ENCODE data around the gene OXA1L.
"Not testable (repeated sequence)": the region's sequence is repeated elsewhere in the genome, so short reads cannot be mapped to it uniquely, and the experiment has no call there.

The OXA1L gene

GRCh38 chr14:22753586-22753985, 12.9 kb upstream of the OXA1L start:
- Histone ChIP-seq H3K4me1 (ENCODE audit: low read length) (peaks cover 15% of the 10 kb centered on the region; the same call in 1 of the 2 replicates), H3K79me2 (ENCODE audit: low read length) (no peaks in the 10 kb centered on the region), H2AFZ (ENCODE audit: low read length) (no peak overlapping the region), H3F3A (ENCODE audit: insufficient read depth, low read length) (0 out of 2 replicates have a peak, but pooled peaks cover 5% of the 10 kb centered on the region), H3K36me3 (replicated peaks; ENCODE audit: insufficient read depth, low read length) (no peaks in the 10 kb centered on the region), H3K9ac (ENCODE audit: low read length) (no peak overlapping the region), H3K27ac (ENCODE audit: low read length) (no peak overlapping the region; the same call in 1 of the 2 replicates), H3K9me2 (replicated peaks; ENCODE audit: insufficient read depth, low read length) (no peaks in the 10 kb centered on the region), H3K27me3 (replicated peaks; ENCODE audit: insufficient read depth, low read length) (no peaks in the 10 kb centered on the region), H3K4me3 (ENCODE audit: low read length) (no peak overlapping the region), H3K9me3 (replicated peaks; ENCODE audit: insufficient read depth, low read length) (no peaks in the 10 kb centered on the region), H3K4me2 (ENCODE audit: low read depth, low read length) (peak overlapping the region; percentile 24; the same call in 1 of the 2 replicates), H4K20me1 (ENCODE audit: insufficient read depth, low read length) (no peaks in the 10 kb centered on the region)
- TF ChIP-seq EZH2phosphoT487 (IDR thresholded peaks at IDR 0.05; ENCODE audit: low read length) (no peak), CTCF (IDR thresholded peaks at IDR 0.05; ENCODE audit: low read length) (no peak), EZH2 (optimal IDR thresholded peaks at IDR 0.05; ENCODE audit: low read depth, low read length) (no peak)
- DNase-seq: peak; percentile 18

DNA sequence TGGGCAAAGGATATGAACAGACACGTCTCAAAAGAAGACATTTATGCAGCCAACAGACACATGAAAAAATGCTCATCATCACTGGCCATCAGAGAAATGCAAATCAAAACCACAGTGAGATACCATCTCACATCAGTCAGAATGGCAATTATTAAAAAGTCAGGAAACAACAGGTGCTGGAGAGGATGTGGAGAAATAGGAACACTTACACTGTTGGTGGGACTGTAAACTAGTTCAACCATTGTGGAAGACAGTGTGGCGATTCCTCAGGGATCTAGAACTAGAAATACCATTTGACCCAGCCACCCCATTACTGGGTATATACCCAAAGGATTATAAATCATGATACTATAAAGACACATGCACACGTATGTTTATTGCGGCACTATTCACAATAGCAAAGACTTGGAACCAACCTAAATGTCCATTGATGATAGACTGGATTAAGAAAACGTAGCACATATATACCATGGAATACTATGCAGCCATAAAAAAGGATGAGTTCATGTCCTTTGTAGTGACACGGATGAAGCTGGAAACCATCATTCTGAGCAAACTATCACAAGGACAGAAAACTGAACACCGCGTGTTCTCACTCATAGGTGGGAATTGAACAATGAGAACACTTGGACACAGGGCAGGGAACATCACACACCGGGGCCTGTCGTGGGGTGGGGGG, 8.4 kb upstream of the OXA1L start:
- not testable (repeated sequence) for H3K9me3 ChIP-seq (replicated peaks; ENCODE audit: insufficient read depth, low read length); H3K4me1 ChIP-seq (ENCODE audit: low read length); H3F3A ChIP-seq (ENCODE audit: insufficient read depth, low read length); H3K4me2 ChIP-seq (ENCODE audit: low read depth, low read length); DNase-seq; H3K79me2 ChIP-seq (ENCODE audit: low read length); H4K20me1 ChIP-seq (ENCODE audit: insufficient read depth, low read length); H3K27ac ChIP-seq (ENCODE audit: low read length); H3K4me3 ChIP-seq (ENCODE audit: low read length); H3K9ac ChIP-seq (ENCODE audit: low read length); H3K9me2 ChIP-seq (replicated peaks; ENCODE audit: insufficient read depth, low read length); H3K27me3 ChIP-seq (replicated peaks; ENCODE audit: insufficient read depth, low read length); H2AFZ ChIP-seq (ENCODE audit: low read length); H3K36me3 ChIP-seq (replicated peaks; ENCODE audit: insufficient read depth, low read length)

- no peak overlapping the region for H3K4me3 ChIP-seq (ENCODE audit: low read length)
- no peaks in the 10 kb centered on the region for H3K9me2 ChIP-seq (replicated peaks; ENCODE audit: insufficient read depth, low read length)
- H3K4me2 ChIP-seq (ENCODE audit: low read depth, low read length): no peak overlapping the region
- H3K79me2 ChIP-seq (ENCODE audit: low read length): peaks cover 3% of the 10 kb centered on the region
- H3K27ac ChIP-seq (ENCODE audit: low read length): no peak overlapping the region
- no peaks in the 10 kb centered on the region for H3K4me1 ChIP-seq (ENCODE audit: low read length)
- no peak overlapping the region for H3K9ac ChIP-seq (ENCODE audit: low read length)
- H3F3A ChIP-seq (ENCODE audit: insufficient read depth, low read length): no peaks in the 10 kb centered on the region
- TF ChIP-seq EZH2 (optimal IDR thresholded peaks at IDR 0.05; ENCODE audit: low read depth, low read length): no peak
- no peaks in the 10 kb centered on the region for H3K9me3 ChIP-seq (replicated peaks; ENCODE audit: insufficient read depth, low read length)
- no peaks in the 10 kb centered on the region for H3K27me3 ChIP-seq (replicated peaks; ENCODE audit: insufficient read depth, low read length)
- H4K20me1 ChIP-seq (ENCODE audit: insufficient read depth, low read length): no peaks in the 10 kb centered on the region
- no peak overlapping the region for H2AFZ ChIP-seq (ENCODE audit: low read length)
- no peak for DNase-seq
- H3K36me3 ChIP-seq (replicated peaks; ENCODE audit: insufficient read depth, low read length): no peaks in the 10 kb centered on the region
These were observed 4.8 kb upstream of the OXA1L start for GRCh38 chr14:22761734-22762133.

GRCh38 chr14:22764382-22764781, 2.1 kb upstream of the OXA1L start:
- H3K9me2 ChIP-seq (replicated peaks; ENCODE audit: insufficient read depth, low read length): no peaks in the 10 kb centered on the region
- DNase-seq: no peak
- H3K4me2 ChIP-seq (ENCODE audit: low read depth, low read length): no peak overlapping the region
- H3F3A ChIP-seq (ENCODE audit: insufficient read depth, low read length): no peaks in the 10 kb centered on the region
- H3K4me3 ChIP-seq (ENCODE audit: low read length): no peak overlapping the region
- H3K27ac ChIP-seq (ENCODE audit: low read length): no peak overlapping the region
- no peaks in the 10 kb centered on the region for H3K9me3 ChIP-seq (replicated peaks; ENCODE audit: insufficient read depth, low read length)
- H3K27me3 ChIP-seq (replicated peaks; ENCODE audit: insufficient read depth, low read length): no peaks in the 10 kb centered on the region
- no peaks in the 10 kb centered on the region for H3K36me3 ChIP-seq (replicated peaks; ENCODE audit: insufficient read depth, low read length)
- H2AFZ ChIP-seq (ENCODE audit: low read length): no peak overlapping the region
- H3K9ac ChIP-seq (ENCODE audit: low read length): no peak overlapping the region
- TF ChIP-seq CTCF (IDR thresholded peaks at IDR 0.05; ENCODE audit: low read length) (no peak), EZH2 (optimal IDR thresholded peaks at IDR 0.05; ENCODE audit: low read depth, low read length) (no peak), EZH2phosphoT487 (IDR thresholded peaks at IDR 0.05; ENCODE audit: low read length) (no peak)
- peaks cover 26% of the 10 kb centered on the region for H3K79me2 ChIP-seq (ENCODE audit: low read length)
- peaks cover 7% of the 10 kb centered on the region; the same call in 1 of the 2 replicates for H3K4me1 ChIP-seq (ENCODE audit: low read length)
- no peaks in the 10 kb centered on the region for H4K20me1 ChIP-seq (ENCODE audit: insufficient read depth, low read length)

Measured in MM.1S (cell line).